ENCODE results near the gene PEPD.

PEPD gene

GRCh38 chr19:33453265-33453664 lies 68.3 kb downstream of the PEPD start:
- no peak for DNase-seq

- DNase-seq = no peak
These were observed 70.9 kb downstream of the PEPD start for GRCh38 chr19:33450689-33451088.

- DNase-seq = no peak
These were observed 71.8 kb downstream of the PEPD start for GRCh38 chr19:33449799-33450198.

- no peak for DNase-seq
These were observed 73.5 kb downstream of the PEPD start for GRCh38 chr19:33448159-33448516.

- no peak for DNase-seq
These were observed 74.0 kb downstream of the PEPD start for GRCh38 chr19:33447336-33448158.

GRCh38 chr19:33446330-33447293 lies 75.0 kb downstream of the PEPD start:
- no peak for DNase-seq

- no peak for DNase-seq
These were observed 75.9 kb downstream of the PEPD start for GRCh38 chr19:33445442-33446329.

GRCh38 chr19:33444562-33445441 lies 76.8 kb downstream of the PEPD start:
- DNase-seq = no peak

GRCh38 chr19:33443638-33444561 lies 77.7 kb downstream of the PEPD start:
- no peak for DNase-seq

- DNase-seq = no peak
These were observed 78.9 kb downstream of the PEPD start for GRCh38 chr19:33442706-33443105.

GRCh38 chr19:33441828-33442227 lies 79.8 kb downstream of the PEPD start:
- DNase-seq = no peak

- no peak for DNase-seq
These were observed 80.3 kb downstream of the PEPD start for GRCh38 chr19:33441277-33441699.

GRCh38 chr19:33440682-33441081 lies 80.9 kb downstream of the PEPD start:
- no peak for DNase-seq

GRCh38 chr19:33440241-33440640 lies 81.3 kb downstream of the PEPD start:
- DNase-seq = no peak

GRCh38 chr19:33438987-33439781 lies 82.4 kb downstream of the PEPD start:
- no peak for DNase-seq

- no peak for DNase-seq
These were observed 83.5 kb downstream of the PEPD start for GRCh38 chr19:33437821-33438671.

- no peak for DNase-seq
These were observed 84.2 kb downstream of the PEPD start for GRCh38 chr19:33437393-33437820.

Measured in NCI-H226 (cell line).